ENCODE measurements around the gene FKBP11.
"Not testable (repeated sequence)": the region's sequence is repeated elsewhere in the genome, so short reads cannot be mapped to it uniquely, and the experiment has no call there.

FKBP11 gene

GRCh38 chr12:48954841-48955501 is 29.7 kb upstream of the FKBP11 start:
- no peak for DNase-seq (ENCODE audit: low spot score)

- DNase-seq (ENCODE audit: low spot score): no peak
These were observed 28.8 kb upstream of the FKBP11 start for GRCh38 chr12:48954061-48954460.

- no peak for DNase-seq (ENCODE audit: low spot score)
These were observed 27.4 kb upstream of the FKBP11 start for GRCh38 chr12:48952691-48953090.

GRCh38 chr12:48947727-48948126 is 22.4 kb upstream of the FKBP11 start:
- no peak for DNase-seq (ENCODE audit: low spot score)

GRCh38 chr12:48946943-48947342 is 21.7 kb upstream of the FKBP11 start:
- DNase-seq (ENCODE audit: low spot score): no peak

GRCh38 chr12:48946205-48946604 is 20.9 kb upstream of the FKBP11 start:
- no peak for DNase-seq (ENCODE audit: low spot score)

- DNase-seq (ENCODE audit: low spot score): no peak
These were observed 17.9 kb upstream of the FKBP11 start for GRCh38 chr12:48943221-48943620.

GRCh38 chr12:48940181-48940580 is 14.9 kb upstream of the FKBP11 start:
- no peak for DNase-seq (ENCODE audit: low spot score)

- DNase-seq (ENCODE audit: low spot score): no peak
These were observed 13.5 kb upstream of the FKBP11 start for GRCh38 chr12:48938805-48939204.

GRCh38 chr12:48937170-48937569 is 11.9 kb upstream of the FKBP11 start:
- no peak for DNase-seq (ENCODE audit: low spot score)

GRCh38 chr12:48936379-48936979 is 11.2 kb upstream of the FKBP11 start:
- peak; percentile 91 for DNase-seq (ENCODE audit: low spot score)

- no peak for DNase-seq (ENCODE audit: low spot score)
These were observed 9.0 kb upstream of the FKBP11 start for GRCh38 chr12:48934312-48934706.

GRCh38 chr12:48933664-48934311 is 8.5 kb upstream of the FKBP11 start:
- no peak for DNase-seq (ENCODE audit: low spot score)

GRCh38 chr12:48932878-48933277 is 7.6 kb upstream of the FKBP11 start:
- no peak for DNase-seq (ENCODE audit: low spot score)

GRCh38 chr12:48930475-48930874 is 5.2 kb upstream of the FKBP11 start:
- DNase-seq (ENCODE audit: low spot score): no peak

GRCh38 chr12:48929551-48929950 is 4.3 kb upstream of the FKBP11 start:
- no peak for DNase-seq (ENCODE audit: low spot score)

- DNase-seq (ENCODE audit: low spot score): no peak
These were observed 2.0 kb upstream of the FKBP11 start for GRCh38 chr12:48927261-48927660.

GRCh38 chr12:48924617-48925303 is 532 bp downstream of the FKBP11 start:
- DNase-seq (ENCODE audit: low spot score): peak; percentile 39

GRCh38 chr12:48923117-48923516 is 2.2 kb downstream of the FKBP11 start:
- DNase-seq (ENCODE audit: low spot score): no peak

- no peak for DNase-seq (ENCODE audit: low spot score)
These were observed 7.3 kb downstream of the FKBP11 start for GRCh38 chr12:48917857-48918537.

- no peak for DNase-seq (ENCODE audit: low spot score)
These were observed 15.1 kb downstream of the FKBP11 start for GRCh38 chr12:48910196-48910595.

- DNase-seq (ENCODE audit: low spot score): not testable (repeated sequence)
These were observed 15.6 kb downstream of the FKBP11 start for GRCh38 chr12:48909698-48910097.
